HL-60/S4 treated with retinoic acid at 250 ng/mL for 4 days and 3 days (cell line): ENCODE results near the gene CCL1.

Source experiments
- in situ Hi-C: fragments of 300-500 bp; cut with MboI; formaldehyde crosslinking; loops from 2 replicates; pipeline ENCODE4 v1.7.0; 2022; ENCODE audit warnings: low sequenced_read_pairs

The CCL1 gene

DNA sequence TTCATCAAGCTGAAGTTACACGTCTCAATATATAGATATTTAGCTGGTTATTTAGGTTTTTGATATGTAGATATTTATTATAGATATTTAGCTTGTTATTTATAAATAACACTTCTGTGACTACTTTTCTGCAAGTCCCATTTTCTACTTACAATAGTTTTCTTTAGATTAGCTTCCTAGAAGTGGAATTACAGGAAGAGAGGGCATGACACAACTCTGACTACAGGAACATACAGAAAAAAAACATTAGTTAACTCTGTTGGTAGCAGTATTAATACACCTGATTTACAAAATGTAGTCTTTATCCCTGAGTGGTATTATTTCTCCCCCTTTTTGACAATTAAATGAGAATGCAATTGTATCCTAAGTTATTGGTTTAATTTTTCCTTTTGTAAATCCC is 21.2 kb upstream of the CCL1 start:
- in situ Hi-C loops = no loop called here

DNA sequence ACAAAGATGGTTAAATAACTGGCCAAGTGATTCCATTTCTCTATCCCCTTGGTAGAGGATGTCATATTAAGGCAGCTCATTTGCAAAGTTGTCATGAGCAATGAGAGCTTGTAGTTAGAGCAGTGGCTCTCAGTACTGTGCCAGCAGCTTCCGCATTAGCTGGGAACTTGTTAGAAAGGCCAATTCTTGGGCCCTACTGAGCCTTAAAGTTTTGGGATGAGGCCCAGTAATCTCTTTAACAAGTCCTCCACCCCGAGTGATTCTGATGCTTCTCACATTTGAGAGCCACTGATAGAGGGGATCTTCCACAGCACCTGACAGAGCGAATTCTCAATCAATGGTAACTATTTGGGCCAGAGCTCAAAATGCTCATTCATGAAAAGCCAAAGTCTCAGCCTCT is 20.2 kb upstream of the CCL1 start:
- in situ Hi-C loops = no loop called here

DNA sequence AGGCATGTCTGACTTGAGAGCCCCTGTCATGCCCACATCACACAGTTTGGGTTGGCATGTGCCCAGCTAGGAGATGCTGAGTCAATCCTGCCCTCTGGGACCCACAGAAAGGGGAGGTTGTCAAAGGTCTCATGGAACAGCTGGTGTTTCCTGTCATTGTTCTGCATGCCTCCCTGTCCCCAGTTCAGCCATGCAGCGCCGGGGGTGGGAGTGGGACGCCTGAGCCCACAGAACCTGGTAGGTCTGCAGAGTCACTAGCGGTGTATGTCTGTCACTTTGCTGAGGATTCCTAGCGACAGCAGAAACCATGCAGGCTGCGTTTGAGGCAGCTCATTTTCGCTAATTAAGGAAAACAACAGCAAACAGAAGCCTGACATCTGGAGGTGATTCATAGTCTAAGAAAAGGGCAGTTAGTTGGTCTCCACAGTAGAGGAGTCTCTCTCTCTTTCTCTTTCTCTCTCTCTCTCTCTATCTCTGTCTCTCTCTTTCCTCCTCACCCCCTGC is 19.6 kb upstream of the CCL1 start:
- in situ Hi-C loops = no loop called here

DNA sequence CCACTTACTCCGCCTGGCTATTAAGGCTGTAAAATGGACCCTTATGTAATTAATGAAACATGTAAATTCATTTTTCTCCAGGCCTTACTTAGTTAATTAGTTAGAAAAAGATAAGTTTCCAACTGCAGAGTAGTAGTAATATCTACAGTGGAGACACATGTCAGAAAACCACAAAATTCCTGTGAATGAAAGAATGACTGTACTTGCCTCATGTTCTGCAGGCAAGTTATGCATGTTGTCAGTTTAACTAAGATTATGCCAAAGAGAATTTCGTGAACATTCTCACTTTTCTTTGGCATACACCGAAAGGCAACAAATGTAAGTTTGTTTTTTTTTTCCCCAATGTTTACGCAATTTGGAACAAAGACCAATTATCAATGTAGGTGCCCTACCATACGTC is 16.8 kb upstream of the CCL1 start:
- in situ Hi-C loops = no loop called here

DNA sequence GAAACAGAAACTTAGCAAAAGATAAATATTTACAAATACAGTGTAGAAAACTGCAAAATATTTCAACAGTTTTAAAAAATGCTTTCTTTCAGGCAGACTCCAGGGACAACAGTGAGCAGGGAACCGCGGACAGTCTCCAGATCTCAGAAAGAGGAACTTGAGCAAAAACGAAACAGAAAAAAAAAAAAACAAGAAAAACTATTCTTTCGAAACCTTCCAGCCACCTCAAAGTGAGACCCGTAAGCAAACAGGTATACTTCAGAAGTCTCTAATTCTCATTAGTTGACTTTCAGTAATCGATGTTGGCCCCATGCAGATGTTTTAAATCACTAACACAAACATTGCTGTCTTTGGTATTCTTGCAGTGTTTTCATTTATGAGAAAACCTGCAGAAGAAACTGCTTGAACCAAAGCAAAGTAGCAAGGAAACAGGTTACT is 15.7 kb upstream of the CCL1 start:
- in situ Hi-C loops = no loop called here

- in situ Hi-C loops = no loop called here
Observed at GRCh38 chr17:34377078-34377823, 14.2 kb upstream of the CCL1 start.

DNA sequence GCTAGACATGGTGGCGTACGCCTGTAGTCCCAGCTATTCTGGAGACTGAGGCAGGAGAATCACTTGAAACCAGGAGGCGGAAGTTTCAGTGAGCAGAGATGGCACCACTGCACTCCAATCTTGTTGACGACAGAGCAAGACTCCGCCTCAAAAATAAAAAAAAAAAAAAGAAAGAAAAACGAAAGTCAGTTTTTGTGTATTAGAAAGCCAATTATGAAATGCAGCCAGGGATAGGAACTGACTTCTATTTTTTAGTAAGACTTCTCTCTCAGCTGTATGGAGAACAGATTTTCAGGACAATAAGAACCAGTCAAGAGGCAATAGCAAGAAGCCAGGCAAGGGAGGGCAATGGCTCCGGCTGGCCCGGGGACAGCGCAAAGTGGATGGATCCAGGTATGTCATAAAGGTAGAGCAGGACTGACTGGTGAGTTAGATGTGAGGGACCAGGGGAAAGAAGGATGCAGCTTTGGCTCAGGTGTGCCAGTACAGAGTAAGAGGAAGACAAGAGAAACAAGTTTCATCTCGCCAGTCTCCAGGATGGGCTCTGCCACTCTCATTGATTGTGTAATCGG is 12.5 kb upstream of the CCL1 start:
- in situ Hi-C loops = no loop called here

DNA sequence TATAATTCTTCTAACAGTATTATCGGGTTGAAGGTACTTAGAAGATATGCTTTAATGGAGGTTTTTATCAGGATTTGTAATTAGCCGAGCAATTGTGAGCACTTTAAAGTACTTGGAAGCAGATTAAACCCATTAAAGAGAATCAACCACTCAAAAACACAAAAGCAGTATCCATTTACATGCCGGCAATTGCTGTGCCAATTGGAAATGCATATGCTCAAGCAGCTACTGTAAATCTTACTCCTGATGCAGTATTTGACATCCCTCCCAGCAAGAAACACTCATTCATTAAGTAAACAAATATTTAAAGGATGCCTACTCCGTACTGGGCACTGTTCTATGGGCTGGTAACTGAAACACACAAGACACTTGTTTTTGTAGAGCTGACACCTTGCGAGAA is 11.4 kb upstream of the CCL1 start:
- in situ Hi-C loops = loop anchor here (25.0 kb wide), 1 partner anchor 88 kb away; no protein-coding TSS in a partner anchor

DNA sequence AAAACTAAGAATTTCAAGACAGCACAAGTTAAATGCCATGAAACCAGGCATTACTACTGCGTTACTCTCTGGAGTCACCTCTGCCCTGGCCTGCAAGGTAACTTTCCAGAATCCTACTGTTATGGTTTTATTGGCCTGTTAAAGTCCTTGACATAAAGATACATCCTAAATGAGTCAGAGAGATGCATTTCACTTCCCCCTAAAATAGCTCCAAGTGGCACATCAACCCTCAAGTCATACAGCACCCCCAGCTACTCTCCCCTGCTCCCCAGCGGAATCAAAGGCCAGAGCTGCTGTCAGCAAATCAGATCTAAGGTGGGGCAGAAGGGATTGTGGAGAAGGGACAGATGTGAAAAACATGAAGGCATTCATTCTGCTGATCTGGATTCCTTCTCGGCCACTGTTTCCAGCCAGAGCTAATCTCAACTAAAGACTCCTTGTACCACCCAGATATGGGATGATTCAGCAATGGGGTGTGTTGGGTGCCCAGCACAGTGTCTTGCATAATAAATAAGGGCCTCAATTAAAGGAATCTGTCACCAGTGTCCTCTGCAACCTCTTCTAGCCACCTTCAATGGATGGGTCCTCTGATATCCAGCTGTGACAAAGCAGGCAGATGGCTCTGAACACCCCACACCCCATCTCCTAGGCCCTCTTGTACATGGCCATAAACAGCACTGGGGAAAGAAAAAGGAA is 8.5 kb upstream of the CCL1 start:
- in situ Hi-C loops = loop anchor here (25.0 kb wide), 1 partner anchor 91 kb away; no protein-coding TSS in a partner anchor

DNA sequence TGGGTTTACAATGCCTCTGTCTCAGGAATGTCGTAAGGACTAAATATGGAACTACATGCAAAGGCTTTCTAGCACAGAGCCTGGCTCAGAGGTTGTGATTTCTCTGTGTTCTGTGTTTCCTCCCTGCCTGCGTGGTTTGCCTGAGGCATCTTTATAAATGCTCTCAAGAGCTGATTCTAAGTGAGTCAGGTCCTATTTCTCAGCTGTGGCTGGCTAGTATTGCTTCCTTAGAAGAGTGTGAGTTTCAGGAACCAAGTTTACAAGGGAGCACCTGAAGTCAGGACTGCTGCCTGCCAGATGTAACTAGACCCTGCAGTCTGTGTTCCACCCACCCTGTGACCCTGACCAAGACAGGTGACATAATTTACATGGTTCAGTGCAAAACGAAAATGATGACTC is 8.0 kb upstream of the CCL1 start:
- in situ Hi-C loops = loop anchor here (25.0 kb wide), 1 partner anchor 91 kb away; no protein-coding TSS in a partner anchor

DNA sequence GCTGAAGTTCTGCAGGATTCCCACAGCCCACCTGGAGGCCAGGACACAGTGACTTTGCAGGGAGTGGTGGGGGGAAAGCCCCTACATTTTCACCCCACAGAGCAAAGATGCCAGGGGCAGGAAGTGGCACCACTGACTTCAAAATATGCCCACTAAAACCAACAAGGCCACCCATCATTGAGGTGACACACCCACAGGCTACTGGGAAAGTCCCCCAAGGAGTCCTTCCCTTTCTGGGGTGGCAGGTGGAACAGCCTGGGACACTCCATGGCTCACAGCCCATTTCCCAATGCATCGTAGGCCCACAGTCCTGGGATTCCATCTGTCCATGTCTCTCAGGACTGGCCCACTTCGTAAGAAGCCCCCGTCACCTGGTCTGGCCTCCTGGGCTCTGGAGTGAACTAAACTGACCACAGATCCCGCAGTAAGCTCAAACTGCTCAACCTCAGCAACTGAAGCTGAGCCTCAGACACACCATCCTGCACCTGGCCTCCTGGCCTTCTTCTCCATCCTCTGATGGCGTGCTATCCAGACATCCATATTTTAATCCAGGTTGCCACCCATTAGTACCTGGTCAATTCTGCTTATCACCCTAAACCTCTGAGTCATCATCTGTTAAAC is 7.5 kb upstream of the CCL1 start:
- in situ Hi-C loops = loop anchor here (25.0 kb wide), 1 partner anchor 92 kb away; no protein-coding TSS in a partner anchor

GRCh38 chr17:34369571-34369970 is 6.5 kb upstream of the CCL1 start:
- in situ Hi-C loops = loop anchor here (25.0 kb wide), 1 partner anchor 93 kb away; no protein-coding TSS in a partner anchor

- in situ Hi-C loops = loop anchor here (25.0 kb wide), 1 partner anchor 93 kb away; no protein-coding TSS in a partner anchor
Observed at GRCh38 chr17:34368946-34369500, 6.0 kb upstream of the CCL1 start.

DNA sequence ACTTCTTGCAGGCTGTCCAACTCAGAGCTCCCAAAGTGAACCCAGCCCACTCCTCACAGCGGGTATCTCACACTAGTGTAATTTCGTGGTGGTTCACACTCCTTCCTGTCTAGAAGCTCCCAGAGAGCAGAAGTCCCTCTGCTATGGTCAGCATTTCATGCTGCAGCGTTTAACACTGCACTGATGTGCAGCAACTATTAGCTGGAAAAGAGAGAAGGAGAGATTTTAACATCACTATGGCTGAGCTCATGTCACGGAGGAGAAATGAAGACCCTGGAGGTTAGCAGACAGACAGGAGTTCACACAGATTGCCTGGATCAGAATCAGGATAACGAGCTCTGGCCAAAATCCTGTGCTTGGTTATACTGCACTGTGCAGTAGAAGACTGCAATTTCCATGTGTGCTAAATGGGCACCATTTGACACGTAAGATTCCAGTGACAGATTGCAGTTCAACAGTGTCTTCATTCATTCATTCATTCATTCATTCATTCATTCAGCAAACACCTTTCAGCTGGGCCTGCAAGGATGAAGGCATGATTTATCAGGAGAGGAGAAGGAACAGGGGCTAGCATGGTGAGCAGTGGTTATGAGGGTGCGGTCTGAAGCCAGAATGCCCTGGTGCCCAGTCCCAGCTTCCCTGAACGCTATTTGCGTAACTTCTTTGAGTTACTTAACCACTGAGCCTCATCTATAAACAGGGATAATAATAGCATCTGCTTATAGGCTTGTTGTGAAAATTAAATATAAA is 5.3 kb upstream of the CCL1 start:
- in situ Hi-C loops = loop anchor here (25.0 kb wide), 1 partner anchor 94 kb away; no protein-coding TSS in a partner anchor

DNA sequence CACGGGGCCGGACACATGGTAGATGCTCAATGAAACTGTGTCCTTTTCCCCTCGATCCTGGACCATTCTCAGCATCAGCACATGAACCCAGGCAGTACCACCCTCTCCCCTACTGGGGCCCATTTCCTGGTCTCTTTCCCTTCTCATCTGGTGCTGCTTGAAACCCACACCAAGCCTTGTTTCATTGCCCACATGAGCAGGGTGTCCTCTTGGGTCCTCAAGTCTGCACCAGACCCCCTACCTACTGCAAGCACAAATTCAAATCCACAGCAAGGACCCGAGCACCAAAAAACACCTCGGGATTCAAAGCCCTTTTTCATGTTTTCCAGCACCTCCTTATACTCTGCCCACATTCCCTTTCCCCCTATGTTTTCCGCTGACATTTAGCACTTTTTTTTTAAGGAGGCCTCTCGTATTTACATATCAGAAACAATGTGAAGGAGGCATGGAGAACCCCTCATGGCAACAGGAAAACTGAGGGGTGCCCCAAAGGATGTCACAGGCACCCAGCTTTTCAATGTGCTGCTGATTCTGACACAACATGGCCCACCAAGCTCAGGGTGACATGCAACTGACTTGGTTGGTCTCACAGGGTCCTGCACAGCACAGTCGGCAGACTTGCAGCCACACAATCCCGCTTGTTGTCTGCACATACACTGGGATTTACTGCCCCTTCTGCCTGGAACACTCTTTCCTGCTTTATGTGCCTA is 4.6 kb upstream of the CCL1 start:
- in situ Hi-C loops = loop anchor here (25.0 kb wide), 1 partner anchor 95 kb away; no protein-coding TSS in a partner anchor

DNA sequence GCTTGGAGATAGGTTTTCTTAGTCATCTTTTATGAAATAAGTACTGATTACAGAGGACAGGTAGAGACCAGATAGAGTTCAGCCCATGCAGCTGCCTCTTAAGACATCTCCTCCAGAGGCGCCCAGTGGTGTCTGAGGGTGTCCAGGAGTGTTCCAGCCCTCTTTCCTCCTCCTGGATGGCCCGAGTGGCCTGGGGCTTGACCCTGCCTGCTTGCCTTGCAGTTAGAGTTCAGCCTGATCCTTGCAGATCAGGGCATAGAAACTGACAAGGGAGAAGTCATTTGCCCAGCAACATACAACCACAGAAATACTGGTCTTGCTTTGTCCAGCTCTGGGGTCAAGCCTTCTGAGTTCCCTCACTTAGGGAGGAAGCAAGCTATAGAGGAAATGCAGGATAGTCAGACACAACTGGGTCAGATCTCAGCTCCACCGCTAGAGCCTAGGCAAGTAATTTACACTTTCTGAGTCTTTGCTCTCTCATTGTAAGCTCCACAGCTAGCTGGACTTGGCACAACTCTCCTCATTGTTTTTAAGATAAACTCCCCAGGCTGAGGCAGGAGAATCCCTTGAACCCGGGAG is 3.6 kb upstream of the CCL1 start:
- in situ Hi-C loops = loop anchor here (25.0 kb wide), 1 partner anchor 96 kb away; no protein-coding TSS in a partner anchor

DNA sequence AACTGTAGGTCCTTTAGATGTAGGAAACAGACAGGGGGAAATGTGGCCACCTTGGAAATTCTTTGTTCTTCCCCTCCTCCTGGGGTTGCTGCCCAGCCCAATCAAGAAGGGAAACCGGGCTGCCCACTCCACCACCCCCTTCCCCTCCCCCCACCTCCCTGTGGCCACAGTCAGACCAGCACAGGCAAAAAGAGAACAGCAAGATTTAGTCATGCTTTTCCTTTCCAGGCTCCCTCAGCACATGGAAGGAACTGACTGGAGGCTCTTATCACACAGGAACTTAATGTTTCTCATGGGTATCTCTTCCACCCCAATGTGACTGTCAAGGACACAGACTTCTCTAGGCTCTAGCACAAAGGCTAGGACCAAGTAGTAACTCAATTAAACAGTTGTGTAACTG is 3.0 kb upstream of the CCL1 start:
- in situ Hi-C loops = loop anchor here (25.0 kb wide), 1 partner anchor 96 kb away; no protein-coding TSS in a partner anchor

GRCh38 chr17:34365340-34365739 is 2.3 kb upstream of the CCL1 start:
- in situ Hi-C loops = loop anchor here (25.0 kb wide), 1 partner anchor 97 kb away; no protein-coding TSS in a partner anchor

GRCh38 chr17:34364751-34365150 is 1.7 kb upstream of the CCL1 start:
- in situ Hi-C loops = loop anchor here (5.0 to 25.0 kb wide), 2 partner anchors 98 to 162 kb away; no protein-coding TSS in a partner anchor
